ENCODE results near the gene SLPI. TPM values are rescaled to one million over a fixed set of nuclear protein-coding genes. Genes with fewer than 3 reads are reported as not detected.

The SLPI gene
- total RNA-seq, 3 donors from 2014 or later = 29.9 to 132 (median 43.3) TPM

GRCh38 chr20:45226287-45226686, 28.1 kb downstream of the SLPI start:
- H3K4me1 ChIP-seq (ENCODE audit: low read depth) = no peaks in the 10 kb centered on the region
- no peaks in the 10 kb centered on the region for H3K9me3 ChIP-seq
- intact Hi-C loops (cut with DNase I, micrococcal nuclease) = no loop called here
- H3K4me3 ChIP-seq = no peak overlapping the region
- TF ChIP-seq CTCF (IDR thresholded peaks at IDR 0.05) = no peak
- ATAC-seq = no peak
- no peaks in the 10 kb centered on the region for H3K36me3 ChIP-seq (ENCODE audit: low read depth)
- no peak for DNase-seq

- Histone ChIP-seq H3K9me3 (no peaks in the 10 kb centered on the region), H3K36me3 (ENCODE audit: low read depth) (no peaks in the 10 kb centered on the region), H3K4me3 (no peak overlapping the region), H3K4me1 (ENCODE audit: low read depth) (no peaks in the 10 kb centered on the region)
- ATAC-seq (no peak), DNase-seq (no peak)
- intact Hi-C loops (cut with DNase I, micrococcal nuclease) = no loop called here
- no peak for TF ChIP-seq CTCF (IDR thresholded peaks at IDR 0.05)
Observed at GRCh38 chr20:45223136-45223535, 31.2 kb downstream of the SLPI start.

DNA sequence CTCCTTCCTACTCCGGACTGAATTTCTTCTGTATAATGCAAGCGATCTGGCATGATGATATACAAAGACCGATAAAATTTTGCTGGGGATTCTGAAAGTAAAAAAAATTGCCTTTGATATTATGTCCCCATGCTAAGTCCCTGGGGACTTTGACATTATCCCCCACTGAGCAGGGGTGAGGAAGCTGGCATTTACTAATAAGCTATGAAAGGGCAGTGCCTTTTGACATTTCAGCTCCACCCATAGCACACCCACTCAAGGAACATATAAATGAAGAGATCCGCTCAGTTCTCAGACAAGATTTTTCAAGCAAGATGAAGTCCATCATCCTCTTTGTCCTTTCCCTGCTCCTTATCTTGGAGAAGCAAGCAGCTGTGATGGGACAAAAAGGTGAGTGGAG, 33.3 kb downstream of the SLPI start, which contains the start of gene SEMG2:
Gene SEMG2 (plus strand): TSS at position 298 of the 400 bp plus-strand sequence. CDS start 17 bp downstream, at position 315.
- Histone ChIP-seq H3K4me3 (no peak within 1 kb of the TSS), H3K36me3 (ENCODE audit: low read depth) (no peaks in the 10 kb centered on the region), H3K4me1 (ENCODE audit: low read depth) (no peaks in the 10 kb centered on the region), H3K9me3 (no peaks in the 10 kb centered on the region)
- DNase-seq (no peak), ATAC-seq (no peak)
- intact Hi-C loops (cut with DNase I, micrococcal nuclease) = no loop called here
- TF ChIP-seq CTCF (IDR thresholded peaks at IDR 0.05) = no peak

DNA sequence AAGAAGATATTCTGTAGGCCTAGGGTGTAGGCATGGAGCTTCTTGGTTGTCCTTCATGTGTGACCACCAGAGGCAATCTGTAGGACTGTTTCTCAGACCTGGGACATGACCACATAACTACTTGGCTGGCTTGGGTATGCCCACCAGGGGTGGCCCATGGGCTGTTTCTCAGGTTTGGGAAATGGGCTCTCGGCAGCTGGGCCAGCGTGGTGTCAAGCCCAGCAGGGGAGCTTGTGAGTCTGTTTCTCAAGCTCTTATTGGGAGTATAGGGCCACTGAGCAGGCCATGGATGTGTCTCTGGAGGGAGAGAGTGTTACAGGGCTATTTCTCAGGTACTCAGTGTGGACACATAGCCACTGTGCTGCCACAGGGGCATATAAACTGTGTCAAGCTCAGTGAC, 35.7 kb downstream of the SLPI start:
- ATAC-seq = no peak
- intact Hi-C loops (cut with DNase I, micrococcal nuclease) = no loop called here
- H3K4me3 ChIP-seq = no peak overlapping the region

GRCh38 chr20:45218124-45218523, 36.2 kb downstream of the SLPI start:
- no peak for TF ChIP-seq CTCF (IDR thresholded peaks at IDR 0.05)
- Histone ChIP-seq H3K4me3 (no peak overlapping the region), H3K36me3 (ENCODE audit: low read depth) (no peaks in the 10 kb centered on the region), H3K4me1 (ENCODE audit: low read depth) (no peaks in the 10 kb centered on the region), H3K9me3 (no peaks in the 10 kb centered on the region)
- ATAC-seq = no peak
- intact Hi-C loops (cut with DNase I, micrococcal nuclease) = no loop called here
- DNase-seq = no peak

More for the DNA sequence above, 35.7 kb downstream of the SLPI start:
- TF ChIP-seq CTCF (IDR thresholded peaks at IDR 0.05) = no peak
- DNase-seq = no peak
- Histone ChIP-seq H3K4me1 (ENCODE audit: low read depth) (no peaks in the 10 kb centered on the region), H3K36me3 (ENCODE audit: low read depth) (no peaks in the 10 kb centered on the region), H3K9me3 (no peaks in the 10 kb centered on the region)

DNA sequence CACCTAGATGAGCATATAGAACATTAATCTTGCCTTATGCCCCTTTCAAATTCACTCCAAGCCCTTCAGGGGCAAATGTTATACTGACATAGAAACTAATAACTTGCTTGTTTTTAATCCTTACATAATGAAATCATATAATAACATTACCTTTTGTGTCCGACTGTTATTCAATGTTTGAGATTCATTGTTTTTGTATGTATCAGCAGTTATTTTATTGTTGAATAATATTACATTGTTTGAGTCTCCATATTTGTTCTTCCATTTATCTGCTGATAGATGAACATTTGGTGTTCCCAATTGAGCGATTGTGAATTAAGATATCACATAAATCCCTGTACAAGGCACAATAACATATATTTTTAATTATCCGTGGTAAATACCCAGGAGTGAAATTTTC, 41.5 kb downstream of the SLPI start:
- Histone ChIP-seq H3K4me3 (no peak overlapping the region), H3K4me1 (ENCODE audit: low read depth) (no peaks in the 10 kb centered on the region), H3K36me3 (ENCODE audit: low read depth) (no peaks in the 10 kb centered on the region), H3K9me3 (no peaks in the 10 kb centered on the region)
- intact Hi-C loops (cut with DNase I, micrococcal nuclease) = no loop called here
- no peak for DNase-seq
- no peak for ATAC-seq
- TF ChIP-seq CTCF (IDR thresholded peaks at IDR 0.05) = no peak

Data from mucosa of descending colon (tissue), 3 donors.